Vagina (tissue), 2 donors: Measurements from ENCODE around the gene TMIE.

Experiments
- CTCF ChIP-seq, 3 experiments: fragments of 450-650 bp in 2 of 3; fragments of 200-600 bp in 1 of 3; sonication (generic) in 1 of 3; IDR thresholded peaks; one replicate each; pipeline ENCODE4 v1.5.1; 2017 to 2019; ENCODE audit warnings: antibody characterized with exemption in 3 of 3, mild to moderate bottlenecking in 2 of 3, moderate library complexity in 2 of 3
- POLR2A ChIP-seq, 2 donors: fragments of 450-650 bp; IDR thresholded peaks; one replicate each; pipeline ENCODE4 v1.6.1; 2017; ENCODE audit warnings: antibody characterized with exemption in 2 of 2, mild to moderate bottlenecking in 2 of 2, moderate library complexity in 2 of 2
- POLR2AphosphoS5 ChIP-seq, 2 donors: sonication (generic); formaldehyde crosslinking; IDR thresholded peaks; one replicate each; pipeline ENCODE4 v1.9.0; 2017; ENCODE audit warnings: antibody characterized with exemption in 2 of 2, mild to moderate bottlenecking in 2 of 2, low read depth in 1 of 2; ENCODE audit not compliant: insufficient read depth in 1 of 2

- TF ChIP-seq CTCF (IDR thresholded peaks at IDR 0.05) (no peak), POLR2AphosphoS5 (IDR thresholded peaks at IDR 0.05; ENCODE audit: insufficient read depth in 1 of 2, low read depth in 1 of 2) (no peak), POLR2A (IDR thresholded peaks at IDR 0.05) (no peak)
Measured at GRCh38 chr3:46712191-46713049, 11.2 kb downstream of the TMIE start.
